22Rv1 (cell line): ENCODE results near the gene ATG101.

ENCODE experiments used
- H3K27ac ChIP-seq: fragments of 450-650 bp; 2 replicates; pipeline ENCODE4 v1.5.1; 2017
- CTCF ChIP-seq: fragments of 450-650 bp; IDR thresholded peaks from 2 replicates; pipeline ENCODE4 v1.5.1; 2017; ENCODE audit warnings: mild to moderate bottlenecking
- ZFX ChIP-seq: fragments of 450-650 bp; IDR thresholded peaks from 2 replicates; pipeline ENCODE4 v1.6.1; 2017; ENCODE audit warnings: antibody characterized with exemption, borderline replicate concordance

ATG101 gene

GRCh38 chr12:52069327-52070184, at the start of gene ATG101:
Gene ATG101, plus strand, starts transcription at chr12:52069978. Its CDS starts 3,673 bp downstream, at chr12:52073651.
- H3K27ac ChIP-seq: peak within 1 kb of the TSS; percentile 78
- TF ChIP-seq CTCF (peak; percentile 98), ZFX (no peak)

GRCh38 chr12:52020539-52021336, 49.0 kb upstream of the ATG101 start:
- TF ChIP-seq CTCF (peak; percentile 90), ZFX (no peak)
- no peak overlapping the region for H3K27ac ChIP-seq

GRCh38 chr12:52022841-52023181, 47.0 kb upstream of the ATG101 start:
- TF ChIP-seq CTCF (no peak), ZFX (no peak)
- H3K27ac ChIP-seq: peak overlapping the region; percentile 99

GRCh38 chr12:52023182-52023975, 46.4 kb upstream of the ATG101 start:
- TF ChIP-seq CTCF (peak; percentile 100), ZFX (no peak)
- H3K27ac ChIP-seq: peak overlapping the region; percentile 99

GRCh38 chr12:52023976-52024688, 45.6 kb upstream of the ATG101 start:
- peak overlapping the region; percentile 99 for H3K27ac ChIP-seq
- peak; percentile 82 for TF ChIP-seq CTCF
- no peak for TF ChIP-seq ZFX

GRCh38 chr12:52024845-52025230, 44.9 kb upstream of the ATG101 start:
- TF ChIP-seq ZFX (no peak), CTCF (no peak)
- peak overlapping the region; percentile 99 for H3K27ac ChIP-seq
